NB4 (cell line): ENCODE data around the gene OR3A3.
"Not testable (repeated sequence)": the region's sequence is repeated elsewhere in the genome, so short reads cannot be mapped to it uniquely, and the experiment has no call there.

ENCODE experiments used
- DNase-seq: peaks from one replicate; pipeline ENCODE4 v3.0.0; 2010; ENCODE audit warnings: low read depth
- H3K4me3 ChIP-seq: one replicate; pipeline ENCODE4 v1.5.1; 2011; ENCODE audit warnings: mild to moderate bottlenecking, low read depth, low read length, moderate library complexity
- CTCF ChIP-seq: IDR thresholded peaks from one replicate; pipeline ENCODE4 v1.5.1; 2012; ENCODE audit warnings: low read depth, low read length
- MAX ChIP-seq: IDR thresholded peaks from 2 replicates; pipeline ENCODE4 v1.6.1; 2011; ENCODE audit warnings: low read depth, low read length
- MYC ChIP-seq: IDR thresholded peaks from 2 replicates; pipeline ENCODE4 v1.6.1; 2011; ENCODE audit warnings: low read depth, low read length
- POLR2A ChIP-seq: IDR thresholded peaks from 2 replicates; pipeline ENCODE4 v1.6.1; 2011; ENCODE audit warnings: mild to moderate bottlenecking; ENCODE audit not compliant: insufficient read length; ENCODE audit errors: extremely low read depth

The OR3A3 gene

GRCh38 chr17:3411070-3411469, at the start of gene OR3A3:
Gene OR3A3, plus strand, starts transcription at chr17:3411370.
- DNase-seq: no peak
- TF ChIP-seq CTCF (no peak), MAX (no peak), MYC (no peak), POLR2A (no peak)
- no peak within 1 kb of the TSS for H3K4me3 ChIP-seq

GRCh38 chr17:3371167-3371566, 40.0 kb upstream of the OR3A3 start:
- not testable (repeated sequence) for H3K4me3 ChIP-seq, DNase-seq

GRCh38 chr17:3378321-3378720, 32.8 kb upstream of the OR3A3 start:
- no peak overlapping the region for H3K4me3 ChIP-seq
- TF ChIP-seq POLR2A (no peak), MAX (no peak), CTCF (no peak), MYC (no peak)

GRCh38 chr17:3381957-3382356, 29.2 kb upstream of the OR3A3 start:
- H3K4me3 ChIP-seq: no peak overlapping the region
- no peak for DNase-seq
- no peak for TF ChIP-seq MYC
- no peak for TF ChIP-seq POLR2A
- no peak for TF ChIP-seq MAX
- no peak for TF ChIP-seq CTCF

More at GRCh38 chr17:3378321-3378720, 32.8 kb upstream of the OR3A3 start:
- DNase-seq: no peak

- no peak within 1 kb of the TSS for H3K4me3 ChIP-seq
- no peak for DNase-seq
- TF ChIP-seq MYC (no peak), POLR2A (no peak)
Observed at GRCh38 chr17:3385869-3386816, 25.0 kb upstream of the OR3A3 start, which contains the start of gene OR3A2. Gene OR3A2, minus strand, starts transcription at chr17:3386308.

- TF ChIP-seq CTCF (no peak), MAX (no peak), POLR2A (no peak), MYC (no peak)
- no peak for DNase-seq
- H3K4me3 ChIP-seq: no peak overlapping the region
Observed at GRCh38 chr17:3389791-3390190, 21.4 kb upstream of the OR3A3 start.

- DNase-seq: peak; percentile 25
- not testable (repeated sequence) for H3K4me3 ChIP-seq
- TF ChIP-seq MAX: 0 out of 2 replicates have a peak, but pooled peaks have one; percentile 5
Observed at GRCh38 chr17:3397801-3398200, 13.4 kb upstream of the OR3A3 start.
